Measurements from ENCODE around the gene ERRFI1. TPM values are rescaled to one million over a fixed set of nuclear protein-coding genes. Genes with fewer than 3 reads are reported as not detected.

ERRFI1 gene
- total RNA-seq, 4 donors from 2014 or later: 308 to 587 (median 435) TPM

- H3K27me3 ChIP-seq: no peaks in the 10 kb centered on the region
- peaks cover 0 to 44% (median 27%) of the 10 kb centered on the region in 4 donors for H3K4me1 ChIP-seq
- no peak for TF ChIP-seq POLR2A (IDR thresholded peaks at IDR 0.05; ENCODE audit: low read depth)
- no peak for TF ChIP-seq CTCF (IDR thresholded peaks at IDR 0.05)
- TF ChIP-seq EP300 (IDR thresholded peaks at IDR 0.05): no peak
- TF ChIP-seq POLR2AphosphoS5 (IDR thresholded peaks at IDR 0.05): no peak
- intact Hi-C loops (cut with DNase I): no loop called here
- no peak for DNase-seq (ENCODE audit: extremely low spot score)
- H3K36me3 ChIP-seq: no peaks in the 10 kb centered on the region
- H3K9me3 ChIP-seq: no peaks in the 10 kb centered on the region
- H3K27ac ChIP-seq (replicated peaks in 1 of 4): peak overlapping the region; percentile 47 to 63 (median 50)
- 43% methylated on average over 7 of the region's 7 CpGs for WGBS
- H3K4me3 ChIP-seq: no peak overlapping the region
These were observed 21.8 kb upstream of the ERRFI1 start for GRCh38 chr1:8047686-8048445.

- WGBS: 68% methylated on average over 3 of the region's 3 CpGs
- peaks cover 0 to 41% (median 25%) of the 10 kb centered on the region in 4 donors for H3K4me1 ChIP-seq
- H3K9me3 ChIP-seq: no peaks in the 10 kb centered on the region
- intact Hi-C loops (cut with DNase I): no loop called here
- peak overlapping the region; percentile 47 to 63 (median 50) for H3K27ac ChIP-seq (replicated peaks in 1 of 4)
- no peak overlapping the region for H3K4me3 ChIP-seq
- no peaks in the 10 kb centered on the region for H3K27me3 ChIP-seq
- no peaks in the 10 kb centered on the region for H3K36me3 ChIP-seq
- no peak for DNase-seq (ENCODE audit: extremely low spot score)
- no peak for TF ChIP-seq EP300 (IDR thresholded peaks at IDR 0.05)
- TF ChIP-seq CTCF (IDR thresholded peaks at IDR 0.05): no peak
- no peak for TF ChIP-seq POLR2AphosphoS5 (IDR thresholded peaks at IDR 0.05)
- TF ChIP-seq POLR2A (IDR thresholded peaks at IDR 0.05; ENCODE audit: low read depth): no peak
These were observed 21.0 kb upstream of the ERRFI1 start for GRCh38 chr1:8047112-8047511.

- intact Hi-C loops (cut with DNase I): no loop called here
- Histone ChIP-seq H3K27me3 (no peaks in the 10 kb centered on the region), H3K4me1 (peaks cover 0 to 34% (median 20%) of the 10 kb centered on the region in 4 donors), H3K9me3 (no peaks in the 10 kb centered on the region), H3K4me3 (no peak overlapping the region), H3K27ac (replicated peaks in 1 of 4) (no peak overlapping the region), H3K36me3 (no peaks in the 10 kb centered on the region)
- no peak for DNase-seq (ENCODE audit: extremely low spot score)
- WGBS: 96% methylated on average over 12 of the region's 12 CpGs
- no peak for TF ChIP-seq POLR2A (IDR thresholded peaks at IDR 0.05; ENCODE audit: low read depth)
- no peak for TF ChIP-seq CTCF (IDR thresholded peaks at IDR 0.05)
- TF ChIP-seq POLR2AphosphoS5 (IDR thresholded peaks at IDR 0.05): no peak
- TF ChIP-seq EP300 (IDR thresholded peaks at IDR 0.05): no peak
These were observed 20.3 kb upstream of the ERRFI1 start for GRCh38 chr1:8046391-8046790.

- intact Hi-C loops (cut with DNase I): no loop called here
- WGBS: 60% methylated on average over 2 of the region's 2 CpGs
These were observed 17.5 kb upstream of the ERRFI1 start for GRCh38 chr1:8043621-8044020.

More at GRCh38 chr1:8043621-8044020, 17.5 kb upstream of the ERRFI1 start:
- Histone ChIP-seq H3K36me3 (no peaks in the 10 kb centered on the region), H3K4me1 (peaks cover 0 to 44% (median 24%) of the 10 kb centered on the region in 4 donors), H3K27me3 (no peaks in the 10 kb centered on the region), H3K27ac (replicated peaks in 1 of 4) (no peak overlapping the region), H3K4me3 (no peak overlapping the region), H3K9me3 (no peaks in the 10 kb centered on the region)
- DNase-seq (ENCODE audit: extremely low spot score): no peak
- TF ChIP-seq EP300 (IDR thresholded peaks at IDR 0.05) (no peak), POLR2AphosphoS5 (IDR thresholded peaks at IDR 0.05) (no peak), CTCF (IDR thresholded peaks at IDR 0.05) (no peak), POLR2A (IDR thresholded peaks at IDR 0.05; ENCODE audit: low read depth) (no peak)

Data from esophagus muscularis mucosa (tissue), 4 donors.